Astrocyte of the cerebellum (primary cell): Measurements from ENCODE around the gene IL17RE.

Experiments
- DNase-seq: peaks from one replicate; pipeline ENCODE4 v3.0.0-alpha.2; 2011; ENCODE audit warnings: low read depth
- H3K4me3 ChIP-seq: 2 replicates; pipeline ENCODE4 v1.5.1; 2011; ENCODE audit warnings: mild to moderate bottlenecking, low read depth, low read length, moderate library complexity
- in situ Hi-C: cut with HindIII; loops from 2 replicates; pipeline ENCODE4 v1.10.0; 2017; ENCODE audit warnings: low sequenced_read_pairs
- TF ChIP-seq, protein P1 (sequence below): IDR thresholded peaks from 2 replicates; pipeline ENCODE4 v1.5.1; 2012; ENCODE audit warnings: low read length, low read depth, moderate library complexity, mild to moderate bottlenecking; ENCODE audit errors: missing control alignments

Gene IL17RE

DNA sequence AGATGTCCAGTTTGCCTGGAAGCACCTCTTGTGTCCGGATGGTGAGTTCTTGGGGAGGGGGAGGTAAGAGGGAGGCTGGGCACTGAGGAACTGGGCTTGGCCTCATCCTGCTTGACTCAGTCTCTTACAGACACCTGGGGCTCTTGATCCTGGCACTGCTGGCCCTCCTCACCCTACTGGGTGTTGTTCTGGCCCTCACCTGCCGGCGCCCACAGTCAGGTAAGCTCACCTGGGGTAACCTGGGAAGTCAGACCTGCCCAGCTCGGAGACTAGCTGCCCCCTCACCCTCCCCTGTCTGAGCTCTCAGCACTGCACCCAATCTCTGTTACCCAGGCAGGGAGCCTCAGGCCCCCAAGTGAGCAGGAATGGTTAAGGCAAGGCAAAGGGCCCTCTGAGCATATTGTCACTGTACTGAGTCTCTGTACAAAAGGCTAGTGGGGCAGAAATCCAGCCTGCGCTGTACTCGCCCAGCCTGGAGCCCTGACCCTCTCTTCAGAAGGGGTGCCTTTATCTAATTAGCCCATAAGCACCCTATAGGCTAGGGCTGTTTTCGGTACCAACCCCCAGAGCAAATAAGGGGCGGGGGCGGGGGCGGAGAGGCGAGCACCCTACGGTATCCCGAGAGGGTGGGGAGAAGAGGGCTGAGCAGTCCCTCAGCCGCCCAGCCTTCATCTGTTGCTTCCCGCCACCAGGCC is 12.1 kb downstream of the IL17RE start:
- H3K4me3 ChIP-seq = peak overlapping the region; percentile 38
- in situ Hi-C loops = no loop called here
- no peak for DNase-seq
- TF ChIP-seq, protein P1, sequence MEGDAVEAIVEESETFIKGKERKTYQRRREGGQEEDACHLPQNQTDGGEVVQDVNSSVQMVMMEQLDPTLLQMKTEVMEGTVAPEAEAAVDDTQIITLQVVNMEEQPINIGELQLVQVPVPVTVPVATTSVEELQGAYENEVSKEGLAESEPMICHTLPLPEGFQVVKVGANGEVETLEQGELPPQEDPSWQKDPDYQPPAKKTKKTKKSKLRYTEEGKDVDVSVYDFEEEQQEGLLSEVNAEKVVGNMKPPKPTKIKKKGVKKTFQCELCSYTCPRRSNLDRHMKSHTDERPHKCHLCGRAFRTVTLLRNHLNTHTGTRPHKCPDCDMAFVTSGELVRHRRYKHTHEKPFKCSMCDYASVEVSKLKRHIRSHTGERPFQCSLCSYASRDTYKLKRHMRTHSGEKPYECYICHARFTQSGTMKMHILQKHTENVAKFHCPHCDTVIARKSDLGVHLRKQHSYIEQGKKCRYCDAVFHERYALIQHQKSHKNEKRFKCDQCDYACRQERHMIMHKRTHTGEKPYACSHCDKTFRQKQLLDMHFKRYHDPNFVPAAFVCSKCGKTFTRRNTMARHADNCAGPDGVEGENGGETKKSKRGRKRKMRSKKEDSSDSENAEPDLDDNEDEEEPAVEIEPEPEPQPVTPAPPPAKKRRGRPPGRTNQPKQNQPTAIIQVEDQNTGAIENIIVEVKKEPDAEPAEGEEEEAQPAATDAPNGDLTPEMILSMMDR = no peak

GRCh38 chr3:9915254-9916141 is 12.8 kb downstream of the IL17RE start:
- peak overlapping the region; percentile 38 for H3K4me3 ChIP-seq

DNA sequence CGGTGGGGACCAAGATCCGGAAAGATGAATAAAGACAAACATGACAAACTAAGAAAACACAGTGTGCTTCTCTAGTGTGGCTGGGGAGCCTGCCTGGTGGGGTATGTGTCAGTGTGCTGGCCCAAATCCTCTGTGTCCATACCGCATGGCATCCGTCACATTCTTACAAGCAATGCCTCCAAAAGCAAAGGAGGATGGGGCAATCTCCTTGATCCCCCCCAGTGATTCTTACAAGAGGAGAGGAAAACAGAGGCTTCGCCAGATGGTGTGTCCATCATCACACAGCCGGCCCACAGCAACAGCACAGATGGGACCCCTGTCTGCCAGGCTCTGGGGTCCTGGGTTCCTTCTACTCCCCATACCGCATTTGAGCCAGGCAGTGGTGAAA is 13.7 kb downstream of the IL17RE start:
- TF ChIP-seq, protein P1 = no peak
- in situ Hi-C loops = no loop called here
- DNase-seq = no peak
- peak overlapping the region; percentile 48 for H3K4me3 ChIP-seq

More at GRCh38 chr3:9915254-9916141, 12.8 kb downstream of the IL17RE start:
- TF ChIP-seq, protein P1 = peak; percentile 44
- in situ Hi-C loops = no loop called here
- no peak for DNase-seq

DNA sequence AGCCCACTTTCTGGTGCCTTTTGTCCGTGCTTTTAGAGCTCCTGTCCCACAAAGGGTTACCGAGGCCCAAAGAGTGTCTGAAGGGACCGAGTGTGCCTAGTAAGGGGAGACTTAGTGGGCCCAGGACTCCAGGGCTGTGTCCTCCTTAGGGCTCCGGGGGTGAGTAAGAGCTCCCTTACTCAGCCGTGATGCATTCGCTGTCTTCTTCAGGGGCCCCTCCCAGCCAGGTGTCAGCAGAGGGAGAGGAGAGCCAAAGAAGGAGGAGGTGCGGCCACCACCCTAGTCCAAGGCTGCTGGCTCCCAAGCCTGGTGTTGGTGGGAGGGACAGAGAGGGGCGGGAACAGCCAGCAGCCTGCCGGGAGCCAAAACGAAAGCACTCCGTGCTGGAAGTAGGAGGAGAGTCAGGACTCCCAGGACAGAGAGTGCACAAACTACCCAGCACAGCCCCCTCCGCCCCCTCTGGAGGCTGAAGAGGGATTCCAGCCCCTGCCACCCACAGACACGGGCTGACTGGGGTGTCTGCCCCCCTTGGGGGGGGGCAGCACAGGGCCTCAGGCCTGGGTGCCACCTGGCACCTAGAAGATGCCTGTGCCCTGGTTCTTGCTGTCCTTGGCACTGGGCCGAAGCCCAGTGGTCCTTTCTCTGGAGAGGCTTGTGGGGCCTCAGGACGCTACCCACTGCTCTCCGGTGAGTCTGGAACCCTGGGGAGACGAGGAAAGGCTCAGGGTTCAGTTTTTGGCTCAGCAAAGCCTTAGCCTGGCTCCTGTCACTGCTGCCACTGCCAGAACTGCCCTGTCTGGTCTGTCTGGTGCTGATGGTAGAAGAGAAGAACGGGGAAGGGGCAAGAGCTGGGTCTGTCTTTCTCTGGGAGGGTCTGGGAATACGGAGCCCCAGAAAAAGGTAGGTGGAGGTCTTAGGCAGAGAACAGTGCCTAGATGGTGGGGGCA is 14.4 kb downstream of the IL17RE start, which contains the start of gene IL17RC:
TSS of gene IL17RC (plus strand) at position 365 of the 947 bp plus-strand sequence. CDS start at position 583, 218 bp downstream.
- TF ChIP-seq, protein P1 = no peak
- peak within 1 kb of the TSS; percentile 48 for H3K4me3 ChIP-seq
- DNase-seq = peak; percentile 57
- in situ Hi-C loops = no loop called here

GRCh38 chr3:9917820-9918219 is 15.2 kb downstream of the IL17RE start:
- H3K4me3 ChIP-seq = peak overlapping the region; percentile 48
- in situ Hi-C loops = no loop called here
- TF ChIP-seq, protein P1 = no peak
- no peak for DNase-seq
